Left lung (tissue), 10 donors: ENCODE results near the gene MZF1. TPM values are rescaled to one million over a fixed set of nuclear protein-coding genes. Genes with fewer than 3 reads are reported as not detected.

Experiments used
- ATAC-seq: fragments of 200-7000 bp; cut with Tn5 transposase; one replicate; pipeline ENCODE4 v1.9.1; 2020; ENCODE audit warnings: moderate library complexity
- DNase-seq, 4 donors: peaks; one replicate each; pipeline ENCODE4 v3.0.0-alpha.2; 2013 to 2020
- H3K27ac ChIP-seq, 2 donors: fragments of 200-600 bp; sonication (generic) in 1 of 2; one replicate each; pipeline versions ENCODE4 v1.5.0 to v1.8.0; 2020 to 2021
- H3K27me3 ChIP-seq, 2 donors: fragments of 200-600 bp; sonication (generic) in 1 of 2; one replicate each; pipeline versions ENCODE4 v1.5.0 to v1.8.0; 2020 to 2021
- H3K36me3 ChIP-seq, 2 donors: fragments of 200-600 bp; sonication (generic) in 1 of 2; one replicate each; pipeline versions ENCODE4 v1.5.0 to v1.8.0; 2020 to 2021
- H3K4me1 ChIP-seq, 2 donors: fragments of 200-600 bp; one replicate each; pipeline ENCODE4 v1.8.0; 2021
- H3K4me3 ChIP-seq, 2 donors: fragments of 200-600 bp; sonication (generic) in 1 of 2; one replicate each; pipeline versions ENCODE4 v1.5.0 to v1.8.0; 2020 to 2021; ENCODE audit warnings: mild to moderate bottlenecking in 1 of 2
- H3K9me3 ChIP-seq, 2 donors: fragments of 200-600 bp; sonication (generic) in 1 of 2; one replicate each; pipeline versions ENCODE4 v1.5.0 to v1.8.0; 2020 to 2021
- CTCF ChIP-seq, 2 donors: fragments of 200-600 bp; sonication (generic) in 1 of 2; IDR thresholded peaks; one replicate each; pipeline versions ENCODE4 v1.5.0 to v1.8.0; 2021; ENCODE audit warnings: antibody characterized with exemption in 2 of 2
- intact Hi-C, 2 donors: fragments of 100-400 bp; cut with DNase I; formaldehyde crosslinking; loops; one replicate each; pipeline versions ENCODE4 v1.11.2 to v1.14.2; 2022
- polyA plus RNA-seq, 6 donors: library from polyadenylated mRNA; unstranded; fragments of 120-200 nt; gene quantifications; one replicate each; pipeline ENCODE4 v1.2.1, GENCODE V29; 2013; ENCODE audit not compliant: insufficient read length in 6 of 6
- total RNA-seq, 2 donors: library from RNA; stranded (reverse); fragmentation: NEBNext Ultra II Directional; extraction: Animal tissue kit (Norgen Biotek cat#: 25700); gene quantifications; one replicate each; pipeline ENCODE4 v1.2.1, GENCODE V29; 2021
- donor health status: DM: no; HTN: yes; CAD: no.
- donor health status: DM: no; HTN: no; CAD: no.

Gene MZF1
- total and polyA plus RNA-seq, 8 donors: 29.1 to 58.0 (median 36.4) TPM

- intact Hi-C loops: no loop called here
- Histone ChIP-seq H3K27ac (no peak overlapping the region), H3K4me1 (no peaks in the 10 kb centered on the region), H3K4me3 (no peak overlapping the region), H3K27me3 (peaks cover 0 to 10% of the 10 kb centered on the region in 2 donors), H3K9me3 (no peaks in the 10 kb centered on the region), H3K36me3 (no peaks in the 10 kb centered on the region)
- ATAC-seq (no peak), DNase-seq (no peak)
- no peak for TF ChIP-seq CTCF (IDR thresholded peaks at IDR 0.05)
These were observed 43.7 kb downstream of the MZF1 start for GRCh38 chr19:58529405-58529804.

- no peak overlapping the region for H3K4me3 ChIP-seq
- intact Hi-C loops: no loop called here
- ATAC-seq (no peak), DNase-seq (no peak)
- H3K9me3 ChIP-seq: no peaks in the 10 kb centered on the region
- H3K4me1 ChIP-seq: peaks cover 9 to 20% of the 10 kb centered on the region in 2 donors
- H3K27ac ChIP-seq: no peak overlapping the region
- no peak for TF ChIP-seq CTCF (IDR thresholded peaks at IDR 0.05)
- H3K27me3 ChIP-seq: no peaks in the 10 kb centered on the region
- H3K36me3 ChIP-seq: no peaks in the 10 kb centered on the region
These were observed 50.4 kb downstream of the MZF1 start for GRCh38 chr19:58522709-58523108.

- DNase-seq: no peak
- Histone ChIP-seq H3K4me3 (no peak overlapping the region), H3K9me3 (no peaks in the 10 kb centered on the region), H3K4me1 (peaks cover 9 to 30% of the 10 kb centered on the region in 2 donors), H3K36me3 (peaks cover 0 to 9% of the 10 kb centered on the region in 2 donors), H3K27me3 (no peaks in the 10 kb centered on the region), H3K27ac (peak overlapping the region in 1 of 2 donors; percentile 39)
- ATAC-seq: no peak
- intact Hi-C loops: no loop called here
- no peak for TF ChIP-seq CTCF (IDR thresholded peaks at IDR 0.05)
These were observed 51.5 kb downstream of the MZF1 start for GRCh38 chr19:58521651-58522050.

GRCh38 chr19:58520257-58520599, 52.9 kb downstream of the MZF1 start:
- Histone ChIP-seq H3K27me3 (no peaks in the 10 kb centered on the region), H3K36me3 (peaks cover 0 to 24% of the 10 kb centered on the region in 2 donors), H3K4me3 (peak overlapping the region; percentile 77 to 78), H3K4me1 (peaks cover 9 to 40% of the 10 kb centered on the region in 2 donors), H3K27ac (peak overlapping the region; percentile 95 to 97), H3K9me3 (no peaks in the 10 kb centered on the region)
- intact Hi-C loops: no loop called here
- TF ChIP-seq CTCF (IDR thresholded peaks at IDR 0.05): no peak
- ATAC-seq: no peak
- DNase-seq: no peak

GRCh38 chr19:58519355-58520256, 53.5 kb downstream of the MZF1 start, which contains the start of gene ZBTB45:
Gene ZBTB45, minus strand, starts transcription at chr19:58519810. Its CDS starts 2,137 bp downstream, at chr19:58517673.
- peaks cover 9 to 46% of the 10 kb centered on the region in 2 donors for H3K4me1 ChIP-seq
- DNase-seq (peak; percentile 91 to 96 (median 94)), ATAC-seq (peak; percentile 86)
- TF ChIP-seq CTCF (IDR thresholded peaks at IDR 0.05): peak; percentile 53 to 66
- no peaks in the 10 kb centered on the region for H3K9me3 ChIP-seq
- H3K27ac ChIP-seq: peak within 1 kb of the TSS; percentile 95 to 97
- no peaks in the 10 kb centered on the region for H3K27me3 ChIP-seq
- intact Hi-C loops: no loop called here
- peaks cover 0 to 25% of the 10 kb centered on the region in 2 donors for H3K36me3 ChIP-seq
- H3K4me3 ChIP-seq: peak within 1 kb of the TSS; percentile 77 to 78
